Measurements from ENCODE around the gene ACYP2. TPM values are rescaled to one million over a fixed set of nuclear protein-coding genes. Genes with fewer than 3 reads are reported as not detected.

Gene ACYP2
- total and polyA plus RNA-seq, 8 donors, result 13.7 to 20.6 (median 16.2) TPM

DNA sequence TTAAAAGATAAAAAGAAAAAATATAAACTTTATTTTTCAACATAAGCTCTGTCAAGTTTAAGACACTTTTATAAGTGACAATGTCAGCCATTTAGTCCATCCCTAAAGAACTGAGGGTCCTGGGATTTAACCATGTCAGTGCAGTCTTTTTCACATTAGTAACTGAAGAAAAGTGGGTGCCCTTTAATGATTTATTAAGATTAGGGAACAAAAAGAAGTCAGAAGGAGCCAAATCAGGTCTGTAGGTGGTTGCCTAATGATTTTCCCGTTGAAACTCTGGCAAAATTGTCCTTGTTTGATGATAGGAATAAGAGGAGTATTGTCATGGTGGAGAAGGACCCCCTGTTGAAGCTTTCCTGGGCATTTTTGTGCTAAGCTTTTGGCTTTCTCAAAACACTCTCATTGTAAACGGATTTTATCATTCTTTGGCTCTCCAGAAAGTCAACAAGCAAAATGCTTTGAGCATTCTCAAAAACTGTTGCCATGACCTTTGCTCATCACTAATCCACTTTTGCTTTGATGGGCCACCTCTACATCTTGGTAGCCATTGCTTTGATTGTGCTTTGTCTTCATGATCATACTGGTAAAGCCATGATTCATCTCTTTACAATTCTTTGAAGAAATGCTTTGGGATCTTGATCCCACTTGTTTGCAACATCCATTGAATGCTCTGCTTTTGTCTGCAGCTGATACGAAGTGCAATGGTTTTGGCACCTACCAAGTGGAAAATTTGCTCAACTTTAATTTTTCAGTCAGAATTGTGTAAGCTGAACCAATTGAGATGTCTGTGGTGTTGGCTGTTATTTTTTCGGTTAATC lies 118.6 kb downstream of the ACYP2 start:
- intact Hi-C loops (cut with DNase I), result no loop called here
- TF ChIP-seq, protein P1, sequence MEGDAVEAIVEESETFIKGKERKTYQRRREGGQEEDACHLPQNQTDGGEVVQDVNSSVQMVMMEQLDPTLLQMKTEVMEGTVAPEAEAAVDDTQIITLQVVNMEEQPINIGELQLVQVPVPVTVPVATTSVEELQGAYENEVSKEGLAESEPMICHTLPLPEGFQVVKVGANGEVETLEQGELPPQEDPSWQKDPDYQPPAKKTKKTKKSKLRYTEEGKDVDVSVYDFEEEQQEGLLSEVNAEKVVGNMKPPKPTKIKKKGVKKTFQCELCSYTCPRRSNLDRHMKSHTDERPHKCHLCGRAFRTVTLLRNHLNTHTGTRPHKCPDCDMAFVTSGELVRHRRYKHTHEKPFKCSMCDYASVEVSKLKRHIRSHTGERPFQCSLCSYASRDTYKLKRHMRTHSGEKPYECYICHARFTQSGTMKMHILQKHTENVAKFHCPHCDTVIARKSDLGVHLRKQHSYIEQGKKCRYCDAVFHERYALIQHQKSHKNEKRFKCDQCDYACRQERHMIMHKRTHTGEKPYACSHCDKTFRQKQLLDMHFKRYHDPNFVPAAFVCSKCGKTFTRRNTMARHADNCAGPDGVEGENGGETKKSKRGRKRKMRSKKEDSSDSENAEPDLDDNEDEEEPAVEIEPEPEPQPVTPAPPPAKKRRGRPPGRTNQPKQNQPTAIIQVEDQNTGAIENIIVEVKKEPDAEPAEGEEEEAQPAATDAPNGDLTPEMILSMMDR (IDR thresholded peaks at IDR 0.05), result no peak
- Histone ChIP-seq H3K27me3 (no peaks in the 10 kb centered on the region), H3K36me3 (no peaks in the 10 kb centered on the region), H3K9me3 (peaks cover 0 to 15% of the 10 kb centered on the region in 2 donors), H3K27ac (no peak overlapping the region), H3K4me1 (no peaks in the 10 kb centered on the region), H3K4me3 (no peak overlapping the region)
- DNase-seq (no peak), ATAC-seq (no peak)

DNA sequence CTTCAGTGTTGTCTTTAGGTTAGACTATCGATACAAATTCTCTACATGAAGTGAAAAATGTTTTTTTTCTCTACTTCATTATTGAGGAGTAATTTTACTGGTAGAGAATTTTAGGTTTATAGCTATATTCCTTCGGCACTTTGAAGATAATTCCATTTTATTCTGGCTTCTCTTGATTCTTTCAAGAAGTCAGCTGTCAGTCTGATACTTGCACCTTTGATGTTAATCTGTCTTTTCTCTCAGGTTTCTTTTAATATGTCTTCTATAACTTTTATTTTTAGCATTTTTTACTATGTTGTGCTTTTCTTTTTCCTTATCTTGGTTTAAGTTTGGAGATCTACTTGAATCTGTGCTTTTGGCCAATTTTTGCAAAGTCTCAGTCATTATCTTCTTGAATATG lies 122.0 kb downstream of the ACYP2 start:
- no peak for ATAC-seq
- no peaks in the 10 kb centered on the region for H3K27me3 ChIP-seq
- H3K9me3 ChIP-seq, result peaks cover 0 to 9% of the 10 kb centered on the region in 2 donors
- H3K4me1 ChIP-seq, result no peaks in the 10 kb centered on the region
- no peaks in the 10 kb centered on the region for H3K36me3 ChIP-seq
- no peak overlapping the region for H3K4me3 ChIP-seq
- no peak overlapping the region for H3K27ac ChIP-seq
- TF ChIP-seq, protein P1 (IDR thresholded peaks at IDR 0.05), result no peak
- intact Hi-C loops (cut with DNase I), result no loop called here
- DNase-seq, result no peak

DNA sequence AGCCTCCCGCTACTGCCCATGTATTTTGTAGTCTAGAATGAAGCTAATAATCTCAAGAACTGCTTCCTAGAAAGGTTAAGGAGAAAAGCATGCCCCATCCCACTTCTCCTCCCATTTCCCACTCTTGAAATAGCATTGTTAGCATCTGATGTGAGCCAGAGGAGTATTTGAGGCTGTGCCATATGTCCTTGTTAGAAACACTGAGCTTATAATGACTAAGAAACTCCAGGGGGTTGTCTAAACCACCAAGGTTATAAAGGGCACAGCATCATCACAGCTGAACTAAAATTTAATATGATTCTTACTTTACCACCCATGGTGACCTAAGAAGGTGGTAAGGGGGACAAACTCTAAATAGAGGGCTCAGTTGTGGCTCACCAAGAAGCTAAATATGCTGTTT lies 124.0 kb downstream of the ACYP2 start:
- Histone ChIP-seq H3K36me3 (no peaks in the 10 kb centered on the region), H3K9me3 (peaks cover 0 to 6% of the 10 kb centered on the region in 2 donors), H3K4me3 (no peak overlapping the region), H3K27me3 (no peaks in the 10 kb centered on the region), H3K4me1 (no peaks in the 10 kb centered on the region), H3K27ac (no peak overlapping the region)
- TF ChIP-seq, protein P1 (IDR thresholded peaks at IDR 0.05), result no peak
- ATAC-seq (no peak), DNase-seq (no peak)
- intact Hi-C loops (cut with DNase I), result no loop called here

DNA sequence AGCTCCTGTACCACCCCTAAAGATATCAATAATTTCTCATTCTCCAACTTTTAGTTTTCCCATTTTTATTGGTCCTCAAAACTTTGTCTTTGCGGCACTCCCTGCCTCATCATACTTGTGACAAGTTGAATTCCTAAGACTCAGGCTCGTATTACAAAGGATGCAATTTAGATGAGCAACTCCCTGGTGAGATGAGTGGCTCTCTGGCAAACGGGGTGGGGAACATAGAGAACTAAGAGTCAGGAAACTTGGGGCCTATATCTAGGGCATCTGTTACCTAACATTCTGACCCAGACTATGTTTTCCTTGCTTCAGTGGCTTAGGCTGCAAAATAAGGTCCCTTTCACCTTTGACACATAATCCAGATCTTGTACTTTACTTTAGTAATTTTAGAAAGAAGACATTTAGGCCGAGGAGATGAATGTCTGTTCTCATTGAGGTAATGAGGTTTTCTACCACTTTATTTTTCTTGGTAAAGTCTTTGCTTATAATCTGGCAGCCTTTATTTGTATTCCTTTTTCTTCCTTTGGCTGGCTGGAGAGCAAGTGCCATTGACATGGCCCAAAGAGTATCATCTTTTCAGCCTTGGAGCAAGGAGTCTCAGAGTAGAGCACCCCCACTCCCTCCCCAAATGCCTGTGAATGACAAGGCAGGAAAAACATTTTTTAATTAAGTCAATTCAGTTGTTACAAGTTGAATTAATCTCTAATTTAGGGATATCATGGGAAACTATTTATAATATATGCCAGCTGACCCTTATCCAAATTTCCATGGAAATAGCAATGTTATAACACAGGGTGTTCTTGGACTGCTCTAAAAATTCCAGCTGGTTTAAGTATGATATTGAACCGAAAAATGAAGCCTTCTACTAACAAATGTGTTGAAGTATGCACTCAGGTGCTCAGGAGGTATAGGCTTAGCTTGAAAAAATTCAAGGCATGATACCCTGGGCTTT lies 125.4 kb downstream of the ACYP2 start:
- Histone ChIP-seq H3K9me3 (peaks cover 0 to 6% of the 10 kb centered on the region in 2 donors), H3K36me3 (no peaks in the 10 kb centered on the region), H3K4me1 (no peaks in the 10 kb centered on the region), H3K4me3 (no peak overlapping the region), H3K27me3 (no peaks in the 10 kb centered on the region), H3K27ac (no peak overlapping the region)
- TF ChIP-seq, protein P1 (IDR thresholded peaks at IDR 0.05), result no peak
- peak in 2 of 4 donors; percentile 63 to 70 for DNase-seq
- ATAC-seq, result peak; percentile 29
- intact Hi-C loops (cut with DNase I), result no loop called here

DNA sequence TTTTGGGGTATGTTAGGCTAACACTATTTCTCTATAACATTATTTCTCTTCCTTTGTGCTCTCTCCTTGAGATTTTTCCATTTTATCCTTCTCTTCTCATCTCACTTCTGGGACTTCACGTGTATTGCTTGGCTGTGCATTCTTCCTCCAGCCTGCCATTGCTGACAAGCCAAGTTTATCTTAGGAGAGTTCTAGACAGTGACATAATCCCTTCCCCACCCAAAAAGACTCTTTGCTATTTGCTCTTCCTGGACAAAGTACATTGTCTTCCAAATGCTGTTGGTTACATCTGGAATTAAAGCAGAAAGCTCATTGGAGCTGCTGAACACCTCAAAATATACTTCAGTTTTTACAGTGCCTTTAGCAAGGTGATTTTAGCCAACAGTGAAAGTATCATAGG lies 131.7 kb downstream of the ACYP2 start:
- no peak for ATAC-seq
- Histone ChIP-seq H3K27me3 (no peaks in the 10 kb centered on the region), H3K9me3 (no peaks in the 10 kb centered on the region), H3K27ac (no peak overlapping the region), H3K4me3 (no peak overlapping the region), H3K4me1 (no peaks in the 10 kb centered on the region), H3K36me3 (no peaks in the 10 kb centered on the region)
- TF ChIP-seq, protein P1 (IDR thresholded peaks at IDR 0.05), result no peak
- intact Hi-C loops (cut with DNase I), result no loop called here
- DNase-seq, result no peak
